Loucy (cell line): Measurements from ENCODE around the gene DLG2.

Experiments used
- H2AFZ ChIP-seq: fragments of 200-600 bp; sonication (generic); 2 replicates; pipeline ENCODE4 v1.6.0; 2016; ENCODE audit warnings: antibody characterized with exemption, mild to moderate bottlenecking, low read length, moderate library complexity
- H3F3A ChIP-seq: fragments of 200-600 bp; 2 replicates; pipeline ENCODE4 v1.6.0; 2016; ENCODE audit warnings: antibody characterized with exemption, low read depth, mild to moderate bottlenecking
- H3K27me3 ChIP-seq: fragments of 200-600 bp; sonication (generic); 2 replicates; pipeline ENCODE4 v1.6.1; 2014; ENCODE audit warnings: low read length, mild to moderate bottlenecking; ENCODE audit not compliant: insufficient read depth, poor library complexity, severe bottlenecking
- H3K36me3 ChIP-seq: fragments of 200-600 bp; sonication (generic); 2 replicates; pipeline ENCODE4 v1.6.1; 2016; ENCODE audit warnings: low read length; ENCODE audit not compliant: insufficient read depth
- H3K4me1 ChIP-seq: fragments of 200-600 bp; sonication (generic); 2 replicates; pipeline ENCODE4 v1.5.1; 2014; ENCODE audit warnings: low read length, mild to moderate bottlenecking; ENCODE audit not compliant: insufficient read depth, poor library complexity, severe bottlenecking
- H3K4me2 ChIP-seq: fragments of 200-600 bp; sonication (generic); 2 replicates; pipeline ENCODE4 v1.6.0; 2014; ENCODE audit warnings: antibody characterized with exemption, low read length, low read depth, mild to moderate bottlenecking; ENCODE audit not compliant: poor library complexity, severe bottlenecking
- H3K4me3 ChIP-seq: fragments of 200-600 bp; sonication (generic); 2 replicates; pipeline ENCODE4 v1.5.1; 2014; ENCODE audit warnings: low read length, mild to moderate bottlenecking, mixed read lengths; ENCODE audit not compliant: poor library complexity, severe bottlenecking
- H3K79me2 ChIP-seq: fragments of 200-600 bp; sonication (generic); 2 replicates; pipeline ENCODE4 v1.6.1; 2014; ENCODE audit warnings: low read length; ENCODE audit not compliant: insufficient read depth
- H3K9ac ChIP-seq: fragments of 200-600 bp; sonication (generic); 2 replicates; pipeline ENCODE4 v1.6.0; 2014; ENCODE audit warnings: mild to moderate bottlenecking, low read depth, low read length, moderate library complexity; ENCODE audit not compliant: poor library complexity, severe bottlenecking
- H3K9me2 ChIP-seq: fragments of 200-600 bp; sonication (generic); replicated peaks from 2 replicates; pipeline ENCODE4 v1.6.1; 2016; ENCODE audit warnings: low read depth, low read length, mixed read lengths
- H3K9me3 ChIP-seq: fragments of 200-600 bp; sonication (generic); 2 replicates; pipeline ENCODE4 v1.6.1; 2014; ENCODE audit warnings: mild to moderate bottlenecking, antibody characterized with exemption, low read length, low read depth; ENCODE audit not compliant: insufficient read depth
- H4K20me1 ChIP-seq: fragments of 200-600 bp; sonication (generic); 2 replicates; pipeline ENCODE4 v1.6.0; 2014; ENCODE audit warnings: antibody characterized with exemption, low read length, mild to moderate bottlenecking; ENCODE audit not compliant: insufficient read depth, poor library complexity, severe bottlenecking
- CTCF ChIP-seq: fragments of 200-600 bp; sonication (generic); conservative IDR thresholded peaks from 2 replicates; pipeline ENCODE4 v1.5.1; 2014; ENCODE audit warnings: mild to moderate bottlenecking, antibody characterized with exemption, low read length
- EZH2phosphoT487 ChIP-seq: fragments of 200-600 bp; IDR thresholded peaks from 2 replicates; pipeline ENCODE4 v1.6.1; 2018; ENCODE audit warnings: antibody characterized with exemption, mild to moderate bottlenecking, moderate library complexity, borderline replicate concordance

DLG2 gene

GRCh38 chr11:84247129-84247528, 1380.0 kb downstream of the DLG2 start:
- H3K9me2 ChIP-seq = no peaks in the 10 kb centered on the region
- no peaks in the 10 kb centered on the region for H3K36me3 ChIP-seq
- TF ChIP-seq EZH2phosphoT487 (no peak), CTCF (no peak)
- no peaks in the 10 kb centered on the region for H3K9me3 ChIP-seq
- no peak overlapping the region for H3K4me3 ChIP-seq
- no peaks in the 10 kb centered on the region for H3F3A ChIP-seq
- no peak overlapping the region for H3K9ac ChIP-seq
- no peaks in the 10 kb centered on the region for H3K27me3 ChIP-seq
- no peak overlapping the region for H3K4me2 ChIP-seq
- H2AFZ ChIP-seq = no peak overlapping the region
- H4K20me1 ChIP-seq = no peaks in the 10 kb centered on the region
- H3K4me1 ChIP-seq = no peaks in the 10 kb centered on the region
- H3K79me2 ChIP-seq = no peaks in the 10 kb centered on the region

- TF ChIP-seq EZH2phosphoT487 (no peak), CTCF (no peak)
- Histone ChIP-seq H3K27me3 (no peaks in the 10 kb centered on the region), H3K9me3 (no peaks in the 10 kb centered on the region), H3K9ac (no peak overlapping the region), H3K9me2 (no peaks in the 10 kb centered on the region), H3K4me3 (no peak overlapping the region), H3K79me2 (no peaks in the 10 kb centered on the region), H3K4me1 (no peaks in the 10 kb centered on the region), H3K36me3 (no peaks in the 10 kb centered on the region), H3K4me2 (no peak overlapping the region), H3F3A (no peaks in the 10 kb centered on the region), H4K20me1 (no peaks in the 10 kb centered on the region), H2AFZ (no peak overlapping the region)
These were observed 1383.4 kb downstream of the DLG2 start for GRCh38 chr11:84243629-84244263.

- Histone ChIP-seq H3K9me2 (no peaks in the 10 kb centered on the region), H4K20me1 (no peaks in the 10 kb centered on the region), H3K4me1 (no peaks in the 10 kb centered on the region), H3K9me3 (no peaks in the 10 kb centered on the region), H3K4me3 (no peak overlapping the region), H3F3A (no peaks in the 10 kb centered on the region), H2AFZ (no peak overlapping the region), H3K9ac (no peak overlapping the region), H3K79me2 (no peaks in the 10 kb centered on the region), H3K27me3 (no peaks in the 10 kb centered on the region), H3K4me2 (no peak overlapping the region), H3K36me3 (no peaks in the 10 kb centered on the region)
- no peak for TF ChIP-seq EZH2phosphoT487
- no peak for TF ChIP-seq CTCF
These were observed 1385.6 kb downstream of the DLG2 start for GRCh38 chr11:84241343-84242131.
